Measurements from ENCODE around the gene RHEBL1.
A peak's percentile ranks its signal among the peaks of the same experiment; 100 is the strongest.
"Not testable (repeated sequence)": the region's sequence is repeated elsewhere in the genome, so short reads cannot be mapped to it uniquely, and the experiment has no call there.

RHEBL1 gene

GRCh38 chr12:49089821-49090773, 20.3 kb upstream of the RHEBL1 start:
- no peak for DNase-seq (ENCODE audit: low read depth)

GRCh38 chr12:49088932-49089330, 19.2 kb upstream of the RHEBL1 start:
- DNase-seq (ENCODE audit: low read depth), result no peak

- peak; percentile 63 for DNase-seq (ENCODE audit: low read depth)
Observed at GRCh38 chr12:49088150-49088931, 18.6 kb upstream of the RHEBL1 start.

DNA sequence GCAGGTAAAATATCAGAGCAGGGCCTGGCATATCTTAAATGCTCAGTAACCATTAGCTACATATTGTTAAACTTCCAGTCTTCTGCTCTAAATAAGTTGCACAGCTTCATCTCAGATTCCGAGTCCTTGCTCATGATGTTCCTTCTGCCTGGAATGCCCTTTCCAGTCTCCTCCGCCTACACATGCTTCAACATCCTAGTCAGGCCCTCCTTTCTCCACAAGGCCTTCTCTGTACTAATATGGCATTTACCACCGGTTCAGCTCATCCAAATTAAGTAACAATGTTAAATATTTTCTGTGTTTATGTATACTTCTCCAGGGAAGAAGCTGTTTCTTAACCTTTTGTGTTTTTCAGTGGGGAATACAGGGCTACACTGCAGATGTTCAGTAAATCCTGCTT, 16.3 kb upstream of the RHEBL1 start:
- DNase-seq (ENCODE audit: low read depth), result no peak

- DNase-seq (ENCODE audit: low read depth), result no peak
Observed at GRCh38 chr12:49084438-49084837, 14.7 kb upstream of the RHEBL1 start.

DNA sequence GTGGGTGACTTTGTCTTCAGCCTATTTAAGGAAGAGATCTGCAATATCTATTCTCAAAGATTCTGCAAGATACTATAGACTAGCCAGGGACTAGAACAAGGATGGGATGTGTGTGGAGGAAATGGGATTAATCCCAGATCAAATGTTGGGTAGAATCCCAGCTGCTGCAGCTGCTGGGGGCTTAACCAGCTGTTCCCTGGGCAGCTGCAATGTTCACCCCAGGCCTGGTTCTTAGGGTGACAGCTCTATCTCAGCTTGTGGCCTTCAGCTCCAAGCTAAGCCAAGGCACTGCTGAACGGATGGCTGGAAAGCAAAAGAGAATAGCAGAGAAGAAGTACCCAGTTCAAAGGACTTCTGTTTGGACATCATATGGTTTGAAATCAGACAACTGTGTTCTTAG, 10.0 kb upstream of the RHEBL1 start:
- DNase-seq (ENCODE audit: low read depth), result no peak

DNA sequence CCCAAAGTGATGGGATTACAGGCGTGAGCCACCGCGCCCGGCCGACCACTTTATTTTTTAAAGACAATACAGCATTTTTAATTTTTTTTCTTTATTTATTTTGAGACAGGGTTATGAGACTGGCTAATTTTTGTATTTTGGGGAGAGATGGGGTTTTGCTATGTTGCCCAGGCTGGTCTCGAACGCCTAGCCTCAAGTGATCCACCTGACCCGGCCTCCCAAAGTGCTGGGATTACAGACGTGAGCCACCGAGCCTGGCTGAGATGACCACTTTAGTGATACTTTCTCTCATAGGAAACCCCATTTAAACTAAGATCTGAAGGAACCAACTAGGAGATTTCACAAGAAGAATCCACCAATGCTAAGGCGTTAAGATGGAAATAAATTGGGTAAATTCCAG, 1.2 kb upstream of the RHEBL1 start:
- no peak for DNase-seq (ENCODE audit: low read depth)

DNA sequence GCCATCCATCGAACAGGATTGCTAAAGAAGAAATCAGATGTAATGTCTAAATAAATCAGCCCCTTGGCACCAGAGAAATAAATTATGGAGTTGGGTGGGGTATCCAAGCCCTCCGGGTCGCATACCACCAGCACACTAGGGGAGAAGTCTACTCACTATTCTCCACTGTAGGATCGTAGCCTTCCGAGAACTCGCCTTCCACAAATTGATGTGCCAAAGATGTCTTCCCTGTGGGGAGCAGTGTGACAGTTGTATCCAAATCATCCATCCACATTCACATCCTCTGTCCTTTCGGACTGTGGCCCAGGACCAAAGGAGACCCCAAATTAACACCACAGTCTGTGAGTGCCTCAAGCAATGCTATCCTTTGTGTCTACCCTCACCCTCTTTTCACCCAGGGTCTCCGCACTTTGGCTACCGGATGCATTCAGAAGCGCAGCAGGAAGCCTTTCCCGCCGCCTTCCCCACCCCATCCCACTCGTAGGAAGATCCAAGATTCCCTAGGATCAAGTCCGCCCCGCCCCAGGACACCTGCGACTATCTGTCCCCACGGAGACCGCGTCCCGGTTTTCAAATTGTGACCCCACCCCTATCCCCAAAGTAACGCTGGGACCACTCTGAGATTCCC, 786 bp downstream of the RHEBL1 start:
- no peak for DNase-seq (ENCODE audit: low read depth)

- DNase-seq (ENCODE audit: low read depth), result no peak
Observed at GRCh38 chr12:49066120-49066519, 3.7 kb downstream of the RHEBL1 start.

- no peak for DNase-seq (ENCODE audit: low read depth)
Observed at GRCh38 chr12:49064767-49065152, 5.0 kb downstream of the RHEBL1 start.

- DNase-seq (ENCODE audit: low read depth), result not testable (repeated sequence)
Observed at GRCh38 chr12:49061916-49062315, 7.9 kb downstream of the RHEBL1 start.

GRCh38 chr12:49061157-49061650, 8.6 kb downstream of the RHEBL1 start:
- no peak for DNase-seq (ENCODE audit: low read depth)

DNA sequence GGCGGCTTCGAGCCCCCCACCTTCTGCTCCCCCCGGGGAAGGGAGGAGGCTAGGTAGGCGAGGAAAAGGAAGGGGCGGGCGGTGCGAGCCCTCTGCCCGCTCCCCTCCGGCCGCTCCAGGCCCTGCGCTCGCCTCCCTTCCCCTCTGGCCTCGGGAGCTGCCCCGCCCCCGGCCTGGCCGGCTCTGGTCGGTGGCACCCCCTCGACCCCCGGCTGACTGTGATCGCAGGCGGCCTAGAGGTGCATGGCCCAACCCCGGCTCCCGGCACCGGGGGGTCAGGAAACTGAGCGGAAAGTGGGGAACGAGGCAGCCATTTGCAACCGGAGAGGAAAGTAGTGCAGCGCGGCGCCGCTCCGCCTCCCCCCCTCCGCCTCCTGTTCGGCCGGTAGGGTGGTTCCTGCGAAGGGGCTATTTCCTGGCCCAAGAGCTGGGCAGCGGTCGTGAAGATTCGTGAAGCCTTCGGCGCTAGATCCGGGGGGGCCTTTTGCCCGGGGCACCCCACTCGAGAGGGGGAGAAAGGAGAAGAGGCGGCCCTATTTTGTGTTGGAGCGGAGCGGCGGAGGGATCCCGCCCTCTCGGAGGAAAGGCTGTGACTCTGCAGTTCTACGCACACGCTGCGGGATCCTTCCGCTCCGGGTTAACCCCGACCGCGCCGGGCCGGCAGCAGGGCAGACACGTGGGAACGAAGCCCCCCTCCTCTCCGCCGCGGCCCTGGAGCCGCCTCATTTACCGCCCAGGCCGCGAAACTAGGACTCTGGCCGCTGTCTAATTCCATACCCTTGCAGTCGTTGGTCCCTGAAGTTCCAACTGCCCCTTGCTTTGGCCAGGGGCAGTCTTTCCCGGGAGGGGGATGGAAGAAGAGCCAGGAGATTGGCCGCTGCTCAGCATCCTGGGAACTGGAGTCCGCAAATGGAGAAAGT, 9.3 kb downstream of the RHEBL1 start, which contains the start of gene KMT2D:
Gene KMT2D (minus strand): TSS at position 558 of the 920 bp plus-strand sequence. CDS start 5,470 bp downstream, outside the sequence.
- DNase-seq (ENCODE audit: low read depth), result peak; percentile 80

GRCh38 chr12:49059299-49060171, 10.2 kb downstream of the RHEBL1 start:
- no peak for DNase-seq (ENCODE audit: low read depth)

- DNase-seq (ENCODE audit: low read depth), result no peak
Observed at GRCh38 chr12:49059045-49059298, 10.8 kb downstream of the RHEBL1 start.

DNA sequence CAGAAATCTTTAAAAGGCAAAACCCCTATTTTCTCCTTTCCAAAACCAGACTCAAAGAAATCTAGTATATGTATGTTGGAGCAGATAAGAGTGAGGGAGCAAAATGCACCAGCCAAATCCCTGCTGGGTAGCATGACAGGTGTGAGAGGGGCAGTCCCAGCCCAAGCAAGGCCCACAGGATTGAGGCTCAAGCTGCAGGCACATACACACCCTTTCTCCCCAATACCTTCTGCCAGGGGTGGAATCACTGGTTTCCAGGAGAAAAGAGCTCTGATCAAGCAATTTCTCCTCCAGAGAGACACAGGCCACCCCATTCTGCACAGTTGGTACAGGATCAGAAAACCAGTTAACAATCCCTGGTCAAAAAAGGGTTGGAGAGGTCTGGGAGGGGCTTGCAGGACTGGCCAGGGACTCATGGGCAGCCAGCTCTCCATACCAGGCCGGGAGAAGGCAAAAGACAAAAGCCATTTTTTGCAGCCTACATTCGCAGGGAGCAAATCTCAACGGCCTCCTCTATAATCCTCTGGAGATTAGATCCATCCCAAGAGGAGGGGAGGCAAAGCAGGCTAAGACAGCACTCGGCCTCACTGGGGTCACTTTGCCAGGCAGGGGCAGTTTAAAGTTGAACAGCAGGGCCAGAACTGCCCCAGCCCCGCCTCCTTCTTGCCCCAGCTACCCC, 11.3 kb downstream of the RHEBL1 start:
- no peak for DNase-seq (ENCODE audit: low read depth)

- no peak for DNase-seq (ENCODE audit: low read depth)
Observed at GRCh38 chr12:49057888-49058287, 11.9 kb downstream of the RHEBL1 start.

DNA sequence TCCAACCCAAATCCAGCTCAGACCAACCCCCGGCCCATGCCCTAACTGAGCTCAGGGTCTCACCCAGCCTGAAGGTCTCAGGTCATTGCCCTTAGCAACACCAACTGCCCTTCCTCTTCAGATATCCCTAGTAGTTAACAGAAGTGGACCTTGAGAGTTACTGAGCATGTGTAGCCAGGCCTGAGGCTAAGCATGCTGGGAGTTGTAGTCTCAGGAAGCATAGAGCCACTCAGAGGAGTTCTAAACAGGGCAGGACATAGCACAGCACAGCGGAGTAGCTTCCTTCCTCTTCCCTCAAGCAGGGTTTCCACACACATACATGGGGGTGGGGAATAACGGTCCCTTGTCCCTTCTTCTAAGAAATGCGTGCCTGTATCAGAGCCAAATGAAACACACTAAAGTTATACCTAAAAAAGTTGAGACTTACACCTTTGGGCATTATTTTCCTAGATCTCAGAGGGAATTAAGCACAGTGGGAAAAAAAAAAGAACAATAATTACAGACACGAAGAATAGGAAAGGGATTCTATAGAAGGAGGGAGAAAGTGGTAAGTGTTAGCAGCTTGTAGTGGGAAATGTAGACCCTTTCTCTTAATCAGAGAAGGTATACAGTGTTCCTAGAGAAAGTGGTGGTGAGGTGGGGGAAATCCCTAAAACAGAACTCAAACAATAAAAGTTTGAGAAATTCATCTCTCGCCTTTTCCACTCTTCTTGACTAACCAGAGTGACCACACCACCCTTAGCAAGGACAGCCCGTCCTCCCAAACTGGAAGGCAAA, 13.6 kb downstream of the RHEBL1 start:
- DNase-seq (ENCODE audit: low read depth), result peak; percentile 20

GRCh38 chr12:49055092-49055491, 14.7 kb downstream of the RHEBL1 start:
- no peak for DNase-seq (ENCODE audit: low read depth)
